A204.1 (cell line): Measurements from ENCODE around the gene GFOD1.
"Not testable (repeated sequence)": the region's sequence is repeated elsewhere in the genome, so short reads cannot be mapped to it uniquely, and the experiment has no call there.

ENCODE experiments used
- FAIRE-seq: peaks from 2 replicates; lab custom pipeline; 2012; peaks lifted over from hg19 to GRCh38; lab: Jason Lieb, UNC

GFOD1 gene

DNA sequence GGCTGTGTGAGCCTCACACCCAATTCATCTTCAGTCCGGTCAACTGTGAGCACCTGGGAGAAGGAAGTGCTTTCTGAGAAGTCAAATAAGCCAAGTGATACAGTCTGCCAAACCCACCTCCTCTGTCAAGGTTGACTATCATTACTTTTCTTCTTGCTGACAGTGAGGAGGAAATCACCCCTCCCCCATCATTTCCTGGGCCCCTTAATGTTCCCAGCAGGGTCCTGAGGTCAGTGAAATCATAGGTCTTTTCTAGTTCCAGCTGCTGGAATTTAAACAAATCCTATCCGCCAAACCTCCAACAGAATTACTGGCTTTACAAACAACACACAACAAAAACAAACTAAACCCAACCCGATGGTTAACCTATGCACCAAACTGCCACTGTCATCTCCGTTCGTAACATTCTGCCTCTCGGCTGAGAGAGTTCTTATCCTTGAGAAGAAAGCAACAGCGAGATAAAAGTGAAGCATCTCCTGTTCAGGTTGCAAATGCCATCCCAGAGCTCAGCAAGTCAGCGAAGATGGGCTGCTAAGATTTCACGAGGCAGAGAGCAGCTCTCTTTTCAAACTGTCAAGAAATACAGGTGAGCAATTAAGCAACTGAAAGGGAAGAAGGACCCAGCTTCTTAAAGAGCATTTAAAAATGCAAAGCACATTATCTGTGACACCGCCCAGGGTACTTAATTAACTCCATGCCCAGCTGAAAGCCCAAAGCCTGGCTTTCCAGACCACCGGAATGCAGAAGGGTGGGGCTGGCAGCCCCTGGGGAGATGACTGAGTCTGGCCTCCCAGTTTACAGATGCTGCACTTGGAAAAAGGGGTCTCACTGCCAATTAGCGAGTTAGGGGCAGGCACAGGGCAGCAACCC lies 24.7 kb downstream of the GFOD1 start:
- no peak for FAIRE-seq

DNA sequence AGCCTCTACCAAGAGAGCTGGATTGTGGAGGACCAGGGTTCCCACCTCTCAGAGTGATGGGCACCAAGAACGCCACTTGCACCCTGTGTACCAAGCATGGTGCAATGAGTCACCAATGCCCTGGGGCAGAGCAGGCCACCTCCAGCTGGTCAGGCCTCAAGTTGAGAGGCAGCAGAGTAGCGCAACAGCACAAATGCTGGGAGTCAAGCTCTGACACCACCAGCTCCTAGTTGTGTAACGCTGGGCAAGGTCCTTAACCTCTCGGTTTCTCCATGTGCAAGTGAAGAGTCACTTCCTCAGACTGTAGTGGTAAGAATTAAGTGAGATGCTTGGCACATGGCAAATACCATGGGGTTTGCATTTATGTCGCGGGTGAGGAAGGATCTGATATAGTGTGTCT lies 25.6 kb downstream of the GFOD1 start:
- no peak for FAIRE-seq

GRCh38 chr6:13461307-13461706 lies 26.1 kb downstream of the GFOD1 start:
- no peak for FAIRE-seq

- FAIRE-seq: not testable (repeated sequence)
Measured at GRCh38 chr6:13460289-13460688, 27.1 kb downstream of the GFOD1 start.

DNA sequence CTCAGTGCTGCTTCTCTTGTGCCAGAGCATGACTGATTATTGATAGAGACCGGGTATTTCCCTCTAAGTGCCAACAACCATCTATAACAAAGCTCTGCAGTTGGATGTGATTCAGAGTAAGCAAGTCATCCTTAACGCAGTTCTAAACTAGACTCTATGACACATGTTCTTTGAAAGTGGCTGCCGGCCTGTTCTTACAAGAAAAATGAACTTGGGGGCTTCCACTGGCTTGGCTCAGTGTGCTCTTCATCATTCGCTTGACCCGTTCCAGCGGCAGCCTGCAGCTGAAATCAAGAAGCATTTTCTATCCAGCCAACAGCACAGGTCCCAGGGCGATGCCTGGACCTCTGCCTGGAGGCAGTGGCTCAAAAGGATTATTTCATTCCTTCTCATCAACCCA lies 29.8 kb downstream of the GFOD1 start:
- no peak for FAIRE-seq

GRCh38 chr6:13455552-13455966 lies 31.8 kb downstream of the GFOD1 start:
- FAIRE-seq: no peak

DNA sequence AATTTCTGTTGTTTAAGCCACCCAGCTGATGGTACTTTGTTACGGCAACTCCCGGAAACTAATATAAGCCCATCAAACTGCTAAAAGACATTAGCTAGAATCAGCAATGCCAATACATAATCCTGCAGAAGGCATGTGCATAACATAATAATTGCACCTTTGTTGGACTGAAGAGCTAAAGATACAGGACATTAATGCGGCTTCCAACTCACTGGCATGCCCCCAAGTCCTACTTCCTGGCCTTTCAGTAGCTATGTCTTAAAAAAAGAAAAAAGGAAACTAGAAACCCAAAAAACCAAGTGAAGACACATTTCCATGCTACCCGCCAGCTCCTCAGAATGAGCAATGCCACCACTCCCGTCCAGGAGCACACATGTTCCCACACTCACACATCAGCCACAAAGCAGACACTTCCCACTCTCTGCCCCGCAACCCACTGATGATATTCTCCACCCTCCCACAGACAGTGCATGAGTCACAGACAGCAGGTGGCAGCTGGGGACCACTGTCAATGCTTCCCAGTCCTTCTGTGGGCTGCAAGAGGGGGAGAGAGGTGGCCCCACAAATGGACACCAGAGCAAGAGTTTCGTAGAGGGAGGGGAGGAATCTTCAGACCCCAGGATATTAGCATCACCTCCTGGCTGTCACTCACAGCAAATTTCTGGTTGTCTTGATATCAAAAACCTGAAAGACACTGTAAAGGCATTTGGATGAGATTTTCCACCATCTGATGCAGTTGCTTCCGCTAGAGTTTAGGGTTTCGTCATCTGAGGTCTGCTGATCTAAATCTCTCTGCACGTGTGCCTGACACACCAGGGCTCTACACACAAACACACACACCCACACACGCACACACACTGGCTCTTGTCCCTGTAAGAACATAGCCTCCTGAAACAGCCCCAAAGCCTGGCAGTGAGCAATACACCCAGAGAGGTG lies 32.8 kb downstream of the GFOD1 start:
- FAIRE-seq: no peak

DNA sequence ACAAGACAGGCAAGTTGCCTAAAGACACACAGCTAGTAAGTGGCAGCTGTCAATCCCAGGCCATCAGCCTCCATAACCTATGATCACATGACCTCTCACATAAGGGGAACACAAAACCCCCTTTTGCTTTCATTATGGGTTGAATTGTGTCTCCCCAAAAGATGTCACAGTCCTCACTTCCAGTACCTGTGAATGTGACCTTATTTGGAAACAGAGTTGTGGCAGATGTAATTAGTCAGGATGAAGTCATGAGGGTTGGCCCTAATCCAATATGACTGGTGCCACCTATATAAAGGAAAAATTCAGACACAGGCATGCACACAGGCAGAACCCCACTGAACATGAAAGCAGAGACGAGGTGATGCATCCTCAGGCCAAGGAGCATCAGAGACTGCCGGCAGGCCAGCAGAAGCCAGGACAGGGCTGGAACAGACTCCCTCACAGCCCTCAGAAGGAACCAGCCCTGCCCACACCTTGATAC lies 33.6 kb downstream of the GFOD1 start:
- FAIRE-seq: no peak

DNA sequence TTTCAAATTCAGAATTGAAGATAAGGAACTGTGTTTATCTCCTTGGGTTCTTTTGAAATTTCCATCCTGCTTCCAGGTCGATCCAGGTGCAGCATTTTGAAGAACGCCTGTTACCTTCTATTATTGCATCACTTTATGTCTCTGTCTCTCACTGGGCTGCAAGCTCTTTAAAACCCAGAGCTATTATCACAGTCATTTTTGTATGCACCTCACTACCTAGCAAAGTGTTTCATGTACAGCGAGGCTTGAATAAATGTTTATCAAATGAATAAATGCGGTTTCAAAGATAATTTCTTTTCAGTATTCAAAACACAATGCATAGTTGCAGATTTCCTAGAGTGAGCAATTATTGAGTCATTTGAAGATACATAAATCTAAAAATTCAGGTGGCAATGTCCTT lies 34.2 kb downstream of the GFOD1 start:
- no peak for FAIRE-seq

GRCh38 chr6:13452346-13453117 lies 34.9 kb downstream of the GFOD1 start:
- FAIRE-seq: no peak

- no peak for FAIRE-seq
Measured at GRCh38 chr6:13451181-13451895, 36.1 kb downstream of the GFOD1 start.

DNA sequence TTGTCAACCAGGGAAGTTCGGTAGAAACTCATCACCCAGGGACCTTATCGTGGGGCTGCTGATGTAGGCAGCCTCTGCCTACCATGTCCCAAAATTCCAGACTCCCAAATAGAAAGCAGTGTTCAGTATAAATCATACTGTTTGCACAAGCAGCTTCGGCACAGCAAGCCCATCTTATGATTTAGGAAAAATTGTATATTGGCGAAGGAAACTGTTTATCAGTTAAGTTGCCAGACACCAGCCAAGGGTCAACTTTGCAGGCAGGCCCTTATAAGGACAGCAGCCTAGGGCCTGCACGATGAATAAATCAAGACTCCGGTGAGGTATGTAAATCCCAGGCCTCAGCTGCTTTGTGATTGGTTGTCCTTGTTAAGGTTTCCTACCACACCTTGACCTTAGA lies 36.8 kb downstream of the GFOD1 start:
- FAIRE-seq: no peak

DNA sequence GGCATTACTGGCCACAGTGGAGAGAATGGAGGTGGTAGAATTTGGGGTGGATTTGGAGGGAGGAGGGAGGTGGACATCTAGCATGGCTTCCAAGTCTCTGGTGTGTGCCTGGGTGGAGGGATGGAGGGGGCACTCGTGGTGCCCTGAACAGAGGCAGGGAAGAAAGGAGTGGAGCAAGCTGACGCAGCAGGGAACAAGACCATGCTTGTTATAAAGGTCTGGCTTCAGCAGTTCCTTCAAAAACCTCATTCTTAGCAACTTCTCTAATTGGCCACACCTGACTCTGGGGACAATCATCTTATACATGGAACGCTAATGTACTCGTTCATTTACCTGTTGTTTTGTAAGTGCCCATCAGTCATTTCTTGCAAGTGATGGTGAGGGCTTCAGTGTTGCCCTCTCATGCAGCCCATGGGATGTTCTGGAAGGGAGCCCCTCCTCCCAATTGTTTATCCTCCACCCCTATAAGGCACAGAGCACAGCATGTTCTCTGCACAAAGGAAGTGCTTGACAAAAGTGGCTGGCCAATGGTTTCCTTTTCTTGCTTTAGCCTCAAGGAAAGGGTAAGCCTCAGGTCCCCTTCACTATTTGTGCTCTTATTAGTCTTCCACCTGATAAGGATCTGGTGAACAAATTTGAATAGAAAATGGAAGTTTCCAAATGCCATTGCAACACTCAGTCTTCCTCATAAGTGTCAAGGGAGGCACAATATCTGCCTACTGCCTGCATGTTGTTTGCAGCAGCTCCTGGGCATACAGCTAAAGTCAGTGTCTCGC lies 39.3 kb downstream of the GFOD1 start:
- FAIRE-seq: no peak

DNA sequence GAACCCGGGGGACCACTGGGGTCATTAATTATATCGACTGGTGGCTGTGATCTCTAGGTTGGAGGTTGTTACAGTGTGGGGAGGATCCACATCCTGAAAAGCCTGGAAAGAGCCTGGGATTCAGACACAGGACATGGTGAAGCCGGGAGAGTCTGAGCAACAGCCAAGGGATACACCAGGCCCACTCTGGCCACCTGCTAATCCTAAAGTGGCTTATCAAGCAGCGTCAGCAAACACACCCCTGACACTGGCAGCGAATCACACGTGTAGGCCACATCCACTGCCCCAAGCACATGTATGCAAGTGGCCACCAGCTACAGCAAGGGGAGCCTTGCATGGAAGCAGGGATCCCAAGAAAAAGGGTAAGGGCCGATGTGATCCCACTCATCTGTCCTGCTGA lies 41.0 kb downstream of the GFOD1 start:
- FAIRE-seq: no peak

GRCh38 chr6:13445744-13446115 lies 41.7 kb downstream of the GFOD1 start:
- no peak for FAIRE-seq

- no peak for FAIRE-seq
Measured at GRCh38 chr6:13445005-13445743, 42.2 kb downstream of the GFOD1 start.

GRCh38 chr6:13444604-13445003 lies 42.8 kb downstream of the GFOD1 start:
- no peak for FAIRE-seq

GRCh38 chr6:13443978-13444377 lies 43.4 kb downstream of the GFOD1 start:
- FAIRE-seq: not testable (repeated sequence)

DNA sequence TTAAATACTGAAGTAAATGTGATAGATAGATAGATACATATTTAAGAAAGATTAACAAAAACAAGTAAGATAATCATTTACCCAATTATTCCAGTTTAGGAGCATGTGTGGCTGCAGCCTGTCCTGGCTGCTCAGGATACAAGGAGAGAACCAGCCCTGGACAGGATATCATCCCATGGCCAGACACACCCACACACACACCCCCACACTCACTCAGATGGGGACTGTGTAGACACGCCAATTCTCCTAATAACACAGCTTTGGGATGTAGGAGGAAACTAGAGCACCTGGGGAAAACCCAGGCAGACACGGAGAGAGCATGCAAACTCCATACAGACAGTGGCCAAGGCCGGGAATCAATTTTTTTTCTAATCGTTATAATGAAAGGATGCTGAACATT lies 45.6 kb downstream of the GFOD1 start:
- no peak for FAIRE-seq

DNA sequence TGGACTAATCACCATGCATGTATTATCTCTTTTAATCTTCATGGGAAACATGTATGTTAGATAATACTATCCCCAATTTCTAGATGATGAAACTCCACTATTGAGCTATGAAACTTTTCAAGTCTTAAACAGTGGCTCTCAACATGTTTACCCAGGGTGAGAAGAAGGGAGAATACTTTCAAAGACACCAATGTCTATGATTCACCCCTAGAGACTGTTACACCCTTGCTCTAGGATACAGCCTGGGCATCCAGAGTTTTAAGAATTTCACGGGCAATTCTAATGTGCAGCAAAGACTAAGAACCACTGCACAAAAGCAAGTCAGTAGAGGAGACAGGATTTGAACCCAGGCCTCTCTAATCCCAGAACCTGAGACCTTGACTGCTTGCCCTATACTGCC lies 47.8 kb downstream of the GFOD1 start:
- FAIRE-seq: no peak
